ENCODE results near the gene C2CD2.

- TF ChIP-seq POLR2A (IDR thresholded peaks at IDR 0.05; ENCODE audit: low read depth, low read length): no peak
- TF ChIP-seq POLR2AphosphoS5 (IDR thresholded peaks at IDR 0.05; ENCODE audit: low read depth, low read length): no peak
These were observed 85.6 kb downstream of the C2CD2 start for GRCh38 chr21:41868062-41868710.

Data from GM12891 (cell line).